Measurements from ENCODE around the gene PDZD11.
"Not testable (repeated sequence)": the region's sequence is repeated elsewhere in the genome, so short reads cannot be mapped to it uniquely, and the experiment has no call there.

Gene PDZD11, protein sequence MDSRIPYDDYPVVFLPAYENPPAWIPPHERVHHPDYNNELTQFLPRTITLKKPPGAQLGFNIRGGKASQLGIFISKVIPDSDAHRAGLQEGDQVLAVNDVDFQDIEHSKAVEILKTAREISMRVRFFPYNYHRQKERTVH

DNA sequence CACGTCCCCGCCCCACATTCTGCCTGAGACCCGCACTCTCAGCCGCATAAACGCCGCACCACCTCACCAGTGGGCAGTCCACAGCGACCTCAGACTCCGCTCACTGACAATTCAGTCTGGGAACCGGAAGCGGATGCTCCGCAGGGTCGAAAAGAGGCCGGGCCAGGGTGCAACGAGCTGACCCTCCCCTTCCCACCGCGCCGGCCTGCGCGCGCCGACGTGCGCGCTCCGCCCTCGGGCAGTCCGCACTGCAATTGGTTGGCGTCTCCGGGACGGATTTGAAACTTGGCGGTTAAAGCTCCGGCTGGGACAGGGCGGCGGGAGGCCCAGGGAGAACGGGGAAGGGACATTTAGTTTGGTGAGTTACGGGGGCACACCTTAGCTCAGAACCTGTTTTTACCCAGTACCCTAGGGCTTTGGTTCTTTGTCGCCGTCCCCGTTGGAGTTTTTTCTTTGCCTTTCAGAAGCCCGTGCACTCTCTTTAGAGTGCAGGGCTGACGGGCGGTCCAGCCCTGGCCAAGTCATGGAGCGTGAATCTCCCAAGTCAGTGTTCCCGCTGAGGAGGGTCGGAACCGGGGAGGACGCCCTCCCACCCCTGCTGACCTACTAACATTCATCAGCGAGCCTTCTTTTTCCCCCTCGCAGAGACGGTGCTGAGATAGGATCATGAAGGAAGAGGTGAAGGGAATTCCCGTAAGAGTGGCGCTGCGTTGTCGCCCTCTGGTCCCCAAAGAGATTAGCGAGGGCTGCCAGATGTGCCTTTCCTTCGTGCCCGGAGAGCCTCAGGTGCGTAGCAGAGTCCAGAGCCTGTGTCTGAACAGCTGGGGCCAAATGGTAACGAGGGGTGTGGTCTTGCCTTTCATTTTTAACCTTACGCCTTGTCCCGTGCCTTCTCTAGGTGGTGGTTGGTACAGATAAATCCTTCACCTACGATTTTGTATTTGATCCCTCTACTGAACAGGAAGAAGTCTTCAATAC lies at the start of gene PDZD11, which contains the start of gene KIF4A:
PDZD11 (minus strand) TSS at position 135 of the 978 bp plus-strand sequence. CDS start 586 bp downstream, outside the sequence.
KIF4A (plus strand) TSS at position 312 of the 978 bp plus-strand sequence; CDS start at position 667, 355 bp downstream.
- peak; percentile 83 for DNase-seq

DNA sequence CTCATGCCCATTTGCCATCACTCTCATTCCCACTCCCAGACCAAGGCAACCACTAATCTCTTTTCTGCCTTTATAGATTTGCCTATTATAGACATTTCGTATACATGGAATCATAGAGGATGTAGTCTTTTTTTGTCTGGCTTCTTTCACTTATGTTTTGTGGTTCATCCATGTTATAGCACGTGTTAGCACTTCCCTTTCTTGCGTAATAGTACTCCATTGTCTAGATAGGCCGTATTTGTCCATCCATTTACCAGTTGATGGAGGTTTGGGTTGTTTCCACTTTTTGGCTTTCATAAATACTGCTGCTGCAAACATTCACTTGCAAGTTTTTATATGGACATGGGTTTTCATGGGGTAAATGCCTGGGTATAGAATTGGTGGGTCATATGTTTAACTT lies 48.6 kb upstream of the PDZD11 start:
- no peak for DNase-seq

DNA sequence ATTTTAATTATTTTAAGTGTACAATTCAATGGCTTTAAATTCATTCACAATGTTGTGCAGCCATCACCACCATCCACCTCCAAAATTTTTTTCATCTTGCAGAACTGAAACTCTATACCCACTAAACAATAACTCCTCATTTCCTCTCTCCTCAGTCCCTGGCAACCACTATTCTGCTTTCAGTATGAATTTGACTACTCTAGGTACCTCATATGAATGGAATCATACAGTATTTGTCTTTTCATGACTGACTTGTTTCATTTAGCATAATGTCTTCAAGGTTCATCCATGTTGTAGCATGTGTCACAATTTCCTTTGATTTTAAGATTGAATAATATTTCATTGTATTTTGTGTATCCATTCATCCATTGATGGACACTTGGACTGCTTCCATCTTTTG lies 47.0 kb upstream of the PDZD11 start:
- no peak for DNase-seq

DNA sequence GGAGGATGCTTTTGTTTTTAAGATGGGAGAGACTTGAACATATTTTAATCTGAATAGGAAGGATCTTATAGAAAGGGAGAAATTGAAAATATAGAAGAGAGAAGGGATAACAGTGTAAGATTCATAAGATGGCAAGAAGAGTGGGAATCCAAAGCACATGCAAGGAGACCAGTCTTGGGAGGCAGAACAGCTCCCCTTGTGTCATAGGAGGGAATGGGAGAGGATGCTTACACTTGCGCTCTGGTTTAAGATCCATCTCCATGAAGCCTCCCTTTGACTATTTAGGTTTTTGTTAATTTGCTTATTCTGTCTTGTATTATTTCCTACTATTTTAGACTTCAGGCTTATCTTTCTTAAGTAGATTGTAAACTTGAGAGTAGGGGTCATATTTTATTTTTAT lies 42.9 kb upstream of the PDZD11 start:
- no peak for DNase-seq

DNA sequence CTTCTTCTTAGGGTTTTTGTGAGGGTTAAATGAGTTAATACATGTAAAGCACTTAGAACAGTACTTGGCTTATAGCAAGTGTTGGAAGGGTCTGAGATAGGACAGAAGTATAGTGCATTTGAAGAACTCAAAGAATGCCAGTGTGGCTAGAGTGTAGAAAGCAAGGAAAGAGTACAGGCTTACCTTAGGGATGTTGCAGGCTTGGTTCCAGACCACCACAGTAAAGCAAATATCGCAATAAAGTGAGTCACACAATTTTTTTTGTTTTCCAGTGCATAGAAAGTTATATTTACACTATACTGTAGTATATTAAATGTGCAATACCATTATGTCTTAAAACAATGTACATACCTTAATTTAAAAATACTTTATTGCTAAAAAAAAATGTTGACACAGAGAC lies 41.4 kb upstream of the PDZD11 start:
- DNase-seq, result no peak

DNA sequence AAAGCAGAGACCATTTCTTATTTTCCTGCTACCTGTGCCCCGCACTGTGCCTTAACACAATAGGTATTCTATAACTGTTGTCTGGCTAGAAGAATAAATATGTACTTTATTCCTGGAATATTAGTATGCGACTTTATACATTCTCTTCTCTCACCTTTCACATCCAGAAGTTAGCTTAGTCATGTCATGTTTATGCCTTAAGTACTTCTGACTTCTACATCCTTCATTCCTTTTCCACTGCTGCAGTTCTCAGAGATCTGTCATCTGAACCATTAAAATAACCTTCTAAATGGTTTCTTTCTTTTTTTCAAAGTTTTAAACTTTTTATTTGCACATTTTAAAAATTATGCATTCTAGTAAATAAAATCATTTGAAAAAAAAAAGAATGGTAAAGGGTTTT lies 34.6 kb upstream of the PDZD11 start:
- DNase-seq, result no peak

DNA sequence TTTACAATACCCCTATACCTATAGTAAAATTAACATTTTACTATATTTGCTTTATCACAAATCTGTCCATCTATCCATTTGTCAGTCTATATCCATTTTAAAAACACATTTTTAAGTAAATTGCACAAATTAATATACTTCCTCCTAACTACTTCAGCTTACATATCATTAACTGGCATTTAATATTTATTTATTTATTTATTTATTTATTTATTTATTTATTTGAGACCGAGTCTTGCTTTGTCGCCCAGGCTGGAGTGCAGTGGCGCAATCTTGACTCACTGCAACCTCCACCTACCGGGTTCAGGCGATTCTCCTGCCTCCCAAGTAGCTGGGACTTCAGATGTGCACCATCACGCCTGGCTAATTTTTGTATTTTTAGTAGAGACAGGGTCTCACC lies 33.9 kb upstream of the PDZD11 start:
- not testable (repeated sequence) for DNase-seq

DNA sequence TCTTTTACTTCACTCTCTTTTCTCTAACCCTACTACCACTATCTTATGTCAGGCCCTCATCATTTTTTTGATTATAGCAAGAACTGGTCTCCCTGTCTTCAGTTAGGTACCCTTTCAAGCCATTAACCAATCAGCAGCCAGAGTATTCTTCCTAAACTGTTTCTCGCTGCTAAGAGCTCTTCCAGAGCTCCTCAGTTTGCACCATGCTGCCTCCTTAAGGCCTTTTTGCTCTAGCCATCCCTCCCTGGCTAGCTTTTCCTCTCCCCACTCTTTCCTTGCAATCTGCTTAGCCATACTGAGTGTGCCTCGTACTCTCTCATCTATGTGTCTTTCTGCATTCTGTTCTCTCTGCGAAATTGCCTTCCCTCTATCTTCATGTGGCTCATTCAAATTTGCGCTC lies 33.1 kb upstream of the PDZD11 start:
- DNase-seq, result no peak

DNA sequence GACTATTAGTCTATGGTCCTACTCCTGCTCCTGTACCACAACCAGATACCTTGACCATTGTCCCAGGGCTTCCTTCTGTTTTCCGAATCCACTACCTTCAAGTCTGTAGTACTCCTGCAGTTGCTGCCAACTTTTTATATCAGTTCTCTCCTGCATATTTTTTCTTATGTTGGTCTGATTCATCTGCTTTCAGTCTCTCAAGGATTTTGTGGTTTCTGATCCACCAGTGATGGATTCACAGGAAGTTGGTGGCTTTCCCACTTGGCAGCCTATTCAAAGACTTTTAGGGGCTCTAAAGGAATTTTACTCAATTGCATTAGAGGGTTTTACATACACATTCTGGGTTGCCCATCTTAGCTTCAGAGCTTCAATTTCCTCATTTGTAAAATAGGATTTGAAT lies 23.8 kb upstream of the PDZD11 start:
- DNase-seq, result no peak

DNA sequence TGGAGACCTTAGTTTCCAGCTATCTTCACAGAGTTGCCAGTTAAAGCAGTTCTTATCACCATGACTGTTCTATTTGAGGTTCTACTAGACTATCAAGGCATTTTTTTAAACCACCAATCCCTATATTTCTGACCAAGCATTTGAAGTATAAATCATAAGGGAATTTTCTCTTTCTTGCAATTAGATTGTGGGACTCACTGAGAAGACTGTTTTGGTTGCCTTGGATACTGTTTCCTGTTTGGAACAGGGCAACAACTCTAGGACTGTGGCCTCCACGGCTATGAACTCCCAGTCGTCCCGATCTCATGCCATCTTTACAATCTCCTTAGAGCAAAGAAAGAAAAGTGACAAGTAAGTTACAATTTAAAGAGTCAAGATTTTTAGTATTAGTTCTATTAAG lies 12.0 kb upstream of the PDZD11 start:
- no peak for DNase-seq

DNA sequence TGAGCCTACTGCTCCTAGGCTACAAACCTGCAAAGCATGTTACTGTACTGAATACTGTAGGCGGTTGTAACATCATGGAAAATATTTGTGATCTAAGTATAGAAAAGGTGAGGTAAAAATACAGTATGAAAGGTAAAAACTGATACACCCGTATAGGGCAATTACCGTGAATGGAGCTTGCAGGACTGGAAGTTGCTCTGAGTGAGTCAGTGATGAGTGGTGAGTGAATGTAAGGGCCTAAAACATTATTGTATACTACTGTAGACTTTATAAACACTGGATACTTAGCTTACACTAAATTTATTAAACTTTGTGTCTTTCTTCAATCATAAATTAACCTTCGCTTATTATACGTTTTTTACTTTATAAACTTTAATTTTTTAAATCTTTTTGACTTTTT lies 3.9 kb upstream of the PDZD11 start:
- no peak for DNase-seq

DNA sequence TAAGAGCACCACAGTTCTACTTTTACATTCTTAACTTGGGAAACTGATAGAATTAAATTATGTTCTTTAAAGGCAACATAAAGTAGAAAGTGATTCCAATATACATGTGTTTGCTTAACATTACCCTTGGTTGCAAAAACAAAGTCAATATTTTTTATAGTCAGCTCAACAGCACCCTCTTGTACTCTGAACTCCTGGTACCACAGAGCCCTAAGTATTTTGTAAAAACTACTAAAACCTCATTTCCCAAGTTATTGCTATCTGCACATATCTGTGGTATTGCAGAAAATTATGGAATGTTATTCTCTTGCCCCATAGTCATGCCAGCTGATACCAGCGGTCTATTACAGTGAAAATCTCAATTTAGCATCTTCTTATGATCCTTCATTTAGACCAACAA lies 3.1 kb upstream of the PDZD11 start:
- DNase-seq, result no peak

DNA sequence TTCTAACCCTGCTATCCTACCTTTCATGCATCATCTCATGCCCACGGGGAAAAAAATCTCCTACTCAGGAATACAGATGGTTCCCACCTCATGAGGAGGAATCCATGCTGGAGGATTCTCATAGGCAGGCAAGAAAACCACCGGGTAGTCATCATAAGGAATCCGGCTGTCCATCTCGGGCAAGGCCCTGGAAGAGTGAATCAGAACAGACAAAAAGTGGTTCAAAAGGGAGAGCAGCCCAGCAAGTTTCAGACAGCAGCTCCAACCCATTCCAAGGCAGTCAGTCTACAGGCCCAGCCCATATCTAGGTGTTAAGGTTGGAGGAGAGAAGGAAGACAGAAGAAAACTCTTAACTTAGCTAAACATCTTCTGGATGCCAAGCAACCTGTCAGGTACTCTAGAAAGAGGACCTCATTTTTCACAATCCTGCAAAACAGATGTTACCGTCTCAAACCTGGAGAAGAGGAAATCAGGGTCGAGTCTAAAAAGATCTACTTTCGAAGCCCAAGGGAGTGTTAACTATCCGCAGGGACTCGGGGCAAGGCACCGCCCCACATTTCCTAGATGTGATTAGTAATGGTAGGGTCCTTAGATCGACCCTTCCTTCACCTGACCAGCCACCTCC lies 447 bp downstream of the PDZD11 start:
- no peak for DNase-seq

DNA sequence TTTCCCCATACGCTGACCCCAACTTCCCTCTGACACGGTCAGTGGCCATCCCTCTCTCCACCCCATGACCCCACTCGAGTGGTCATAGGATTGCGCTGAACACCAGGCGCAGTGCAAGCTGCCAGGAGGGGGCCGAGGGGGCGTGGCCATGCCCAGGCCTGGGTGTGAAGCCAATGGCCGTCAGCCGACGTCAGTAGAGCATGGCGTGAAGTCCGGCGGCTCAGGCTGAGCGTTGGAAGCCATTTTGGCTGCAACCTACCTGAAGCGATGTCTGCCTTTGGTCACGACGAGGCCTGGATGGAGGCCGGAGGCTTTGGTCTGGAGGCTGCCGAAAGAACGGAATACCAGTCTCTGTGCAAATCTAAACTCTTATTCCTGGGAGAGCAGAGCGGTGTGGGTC lies 7.8 kb downstream of the PDZD11 start, which contains the start of gene RAB41:
RAB41 (plus strand) TSS at position 222 of the 400 bp plus-strand sequence; CDS start at position 268, 46 bp downstream.
- no peak for DNase-seq

DNA sequence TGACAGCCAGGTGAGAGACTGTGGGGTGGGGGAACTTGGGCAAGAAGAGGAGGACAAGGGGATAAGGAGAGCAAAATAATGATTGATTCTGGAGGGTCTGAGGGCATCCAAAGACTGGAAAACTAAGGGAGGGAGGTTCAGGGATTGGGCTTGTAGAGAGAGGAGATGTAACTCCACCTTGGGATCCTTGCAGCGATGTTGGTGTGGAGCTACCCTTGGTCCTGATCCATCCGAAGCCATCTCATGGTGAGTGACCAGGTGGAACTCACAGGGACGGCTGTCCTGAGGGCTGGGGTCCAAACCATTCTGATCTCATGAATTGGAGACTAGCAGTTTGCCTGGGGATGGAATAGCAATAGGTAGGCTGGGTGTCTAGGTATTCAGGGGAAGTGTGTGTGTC lies 9.2 kb downstream of the PDZD11 start:
- DNase-seq, result no peak

DNA sequence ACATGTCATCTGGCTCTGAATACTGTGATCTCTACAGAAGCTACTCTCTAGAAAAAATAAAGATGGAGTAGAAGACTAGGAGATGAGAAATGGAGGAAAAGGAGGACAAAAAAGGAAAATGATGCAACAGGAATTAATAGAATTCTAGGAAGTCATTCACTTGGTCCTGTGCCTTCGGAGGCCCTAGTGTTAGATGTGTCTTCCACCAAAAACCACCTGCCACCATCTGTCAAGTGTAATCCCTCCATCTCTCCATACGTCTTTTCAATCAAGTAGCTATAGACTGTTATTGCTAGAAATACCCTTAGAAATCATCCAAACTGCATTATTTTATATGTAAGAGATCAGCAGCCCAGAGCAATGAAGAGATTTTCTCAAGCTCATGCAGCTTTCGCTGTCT lies 10.6 kb downstream of the PDZD11 start:
- DNase-seq, result no peak

DNA sequence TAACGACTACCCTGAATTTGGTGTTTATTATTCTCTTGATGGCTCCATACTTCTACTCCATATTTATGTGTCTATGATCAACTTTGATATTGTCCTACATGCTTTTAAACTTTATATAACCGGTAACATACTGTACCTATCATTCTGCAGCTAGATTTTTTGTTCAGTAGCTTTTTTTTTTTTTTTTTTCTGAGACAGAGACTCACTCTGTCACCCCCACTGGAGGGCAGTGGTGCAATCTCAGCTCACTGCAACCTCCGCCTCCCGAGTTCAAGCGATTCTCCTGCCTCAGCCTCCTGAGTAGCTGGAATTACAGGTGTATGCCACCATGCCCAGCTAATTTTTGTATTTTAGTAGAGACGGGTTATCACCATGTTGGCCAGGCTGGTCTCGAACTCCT lies 15.7 kb downstream of the PDZD11 start:
- DNase-seq, result not testable (repeated sequence)

DNA sequence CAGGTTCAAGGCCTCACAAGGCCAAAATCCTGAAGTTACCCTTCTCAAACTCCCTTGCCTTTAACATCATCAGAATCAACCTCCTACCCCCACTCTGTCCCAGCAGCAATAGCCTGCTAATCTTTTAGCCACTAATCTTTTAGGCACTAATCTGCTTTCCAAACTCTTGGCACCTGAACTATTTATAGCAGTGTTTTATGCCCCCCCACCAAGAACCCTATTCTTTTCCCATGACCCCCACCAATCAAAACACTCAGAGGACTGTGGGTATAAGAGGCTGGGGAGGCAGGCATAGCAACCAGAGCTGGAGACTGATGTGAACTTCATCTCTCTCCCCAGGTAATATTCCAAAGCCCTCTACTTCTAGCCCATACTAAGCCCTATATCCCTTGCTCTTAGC lies 21.7 kb downstream of the PDZD11 start, which contains the start of gene ARR3:
ARR3 (plus strand) TSS at position 301 of the 400 bp plus-strand sequence. CDS start 1,052 bp downstream, outside the sequence.
- DNase-seq, result no peak

DNA sequence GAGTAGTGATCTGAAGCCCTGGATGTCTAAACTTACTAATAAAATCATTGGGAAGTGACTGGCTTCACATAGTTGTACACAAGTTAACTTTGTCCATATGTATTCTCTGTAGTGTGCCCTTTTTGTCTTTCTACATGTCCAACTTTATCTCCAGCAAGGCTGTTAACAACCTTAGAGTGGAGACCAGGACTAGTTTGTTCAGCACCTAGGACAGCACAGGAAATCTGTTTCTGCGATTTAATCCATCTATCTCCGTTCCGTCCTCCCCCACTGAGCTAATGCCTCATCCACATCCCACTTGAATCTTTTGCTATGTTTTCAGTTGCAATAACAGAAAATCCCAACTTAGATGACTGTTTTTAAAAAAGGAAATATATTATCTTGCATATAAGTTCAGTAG lies 24.9 kb downstream of the PDZD11 start:
- no peak for DNase-seq

DNA sequence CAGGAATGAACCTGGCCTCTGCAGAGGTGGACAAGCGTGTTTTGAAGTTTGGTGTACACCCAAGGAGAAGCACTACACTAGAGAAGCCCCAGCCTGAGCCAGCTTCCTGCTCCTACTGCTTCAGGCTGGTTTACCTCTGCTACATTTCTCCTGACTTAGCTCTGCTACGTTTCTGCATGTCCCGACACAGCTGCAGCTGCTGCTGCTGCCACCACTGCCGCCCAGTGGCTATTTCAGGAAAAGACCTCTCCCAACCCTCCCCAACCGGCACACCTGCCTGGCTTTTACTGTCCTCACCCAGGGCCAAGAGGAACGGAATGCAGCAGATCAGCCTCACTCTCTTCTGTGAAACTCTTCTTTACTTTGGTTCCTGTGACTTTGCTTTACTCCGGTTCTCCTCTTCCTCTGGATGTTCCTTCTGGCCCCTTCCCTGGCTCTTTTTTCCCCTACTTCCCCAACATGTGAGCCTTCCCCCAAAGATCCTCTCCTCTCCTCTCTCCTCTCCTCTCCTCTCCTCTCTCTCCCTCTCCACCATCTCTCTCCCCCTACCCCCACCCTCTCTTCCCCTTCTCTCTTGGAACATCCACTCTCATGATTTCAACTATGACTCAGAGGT lies 26.7 kb downstream of the PDZD11 start:
- peak; percentile 0 for DNase-seq

DNA sequence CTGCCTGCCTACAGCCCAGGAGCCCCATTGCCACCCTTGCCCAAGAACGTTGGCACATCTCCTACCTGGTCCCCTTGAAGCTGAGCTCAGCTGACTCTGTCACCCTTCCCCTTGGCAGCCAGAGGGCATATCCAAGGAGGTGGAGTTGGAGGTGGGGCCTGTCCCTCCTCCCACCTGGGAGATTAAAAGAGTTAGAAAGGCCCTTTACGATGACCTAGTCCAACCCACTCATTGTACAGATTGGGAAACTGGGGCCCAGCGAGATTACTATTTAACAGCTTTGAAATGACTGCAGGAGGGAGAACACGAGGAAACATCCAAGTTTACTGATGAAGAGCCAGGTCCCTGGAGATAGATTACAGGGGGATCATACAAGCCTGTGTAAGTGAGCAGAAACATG lies 29.6 kb downstream of the PDZD11 start, which contains the start of gene P2RY4:
P2RY4 (minus strand) TSS at position 101 of the 400 bp plus-strand sequence. CDS start 580 bp downstream, outside the sequence.
- no peak for DNase-seq

DNA sequence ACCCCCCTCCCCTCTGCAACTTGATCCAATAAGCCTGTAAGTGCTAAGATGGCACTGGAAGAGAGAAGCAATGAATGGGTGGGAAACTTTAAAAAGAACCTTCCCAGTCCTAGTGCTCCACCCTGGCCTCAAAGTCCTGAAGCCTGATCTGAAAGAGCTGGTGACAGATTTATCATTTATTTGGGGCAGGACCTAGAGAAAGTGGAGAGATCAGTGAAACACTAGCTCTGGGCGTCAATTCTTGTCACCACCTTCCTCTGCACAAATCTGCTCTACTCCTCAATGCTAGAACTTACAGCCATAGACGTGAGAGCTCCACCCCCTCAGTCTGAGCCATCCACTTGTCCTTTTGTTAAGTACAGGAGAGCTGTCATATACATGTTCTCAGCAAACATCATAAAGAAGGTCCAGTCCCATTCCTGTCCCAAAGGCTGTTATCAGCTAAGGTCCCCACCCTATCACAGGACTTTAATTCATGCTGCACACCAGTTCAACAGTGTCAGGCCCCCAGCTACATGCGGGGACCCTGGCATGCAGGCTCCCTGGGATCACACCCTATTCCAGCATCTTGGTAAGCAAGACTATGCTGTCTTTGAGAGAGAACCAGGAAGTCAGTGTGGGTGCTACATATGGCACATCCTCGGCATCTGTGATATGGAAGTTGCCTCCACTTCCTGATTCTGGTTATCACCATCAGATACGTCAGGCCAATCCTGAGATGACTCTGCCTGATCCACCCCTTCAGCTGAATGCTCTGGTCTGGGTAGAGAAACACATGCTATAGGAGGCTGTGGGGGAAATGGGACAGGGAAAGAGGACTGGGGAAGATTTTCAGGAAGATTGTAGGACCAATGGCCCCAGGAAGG lies 32.1 kb downstream of the PDZD11 start:
- DNase-seq, result no peak
